Mucosa of rectum (tissue), 2 donors: Measurements from ENCODE around the gene SPC24.

Source experiments
- H3K27ac ChIP-seq, 2 donors: one replicate each; pipeline ENCODE4 v1.7.0; 2013; ENCODE audit warnings: inconsistent platforms in 2 of 2, low read depth in 2 of 2, low read length in 2 of 2
- H3K27me3 ChIP-seq, 2 donors: one replicate each; pipeline ENCODE4 v1.7.0; 2013; ENCODE audit warnings: low read length in 2 of 2; ENCODE audit not compliant: control insufficient read depth in 2 of 2, insufficient read depth in 2 of 2
- H3K36me3 ChIP-seq, 2 donors: one replicate each; pipeline ENCODE4 v1.7.0; 2013; ENCODE audit warnings: low read length in 2 of 2; ENCODE audit not compliant: control insufficient read depth in 2 of 2, insufficient read depth in 2 of 2
- H3K4me1 ChIP-seq, 2 donors: one replicate each; pipeline ENCODE4 v1.7.0; 2013; ENCODE audit warnings: low read length in 2 of 2, mild to moderate bottlenecking in 1 of 2; ENCODE audit not compliant: control insufficient read depth in 2 of 2, insufficient read depth in 2 of 2
- H3K4me3 ChIP-seq, 2 donors: one replicate each; pipeline ENCODE4 v1.7.0; 2013; ENCODE audit warnings: low read length in 2 of 2
- H3K9ac ChIP-seq, 2 donors: one replicate each; pipeline ENCODE4 v1.7.0; 2013; ENCODE audit warnings: low read length in 2 of 2, low read depth in 1 of 2, mild to moderate bottlenecking in 1 of 2
- H3K9me3 ChIP-seq, 2 donors: one replicate each; pipeline ENCODE4 v1.7.0; 2013; ENCODE audit warnings: low read length in 2 of 2; ENCODE audit not compliant: control insufficient read depth in 2 of 2
- donor health status: healthy.
- donor health status: Normal muscosa, but diverticular disease.

SPC24 gene

GRCh38 chr19:11198769-11199424, 43.3 kb upstream of the SPC24 start:
- Histone ChIP-seq H3K9ac (no peak overlapping the region), H3K4me3 (no peak overlapping the region), H3K4me1 (peaks cover 9 to 11% of the 10 kb centered on the region in 2 donors)

DNA sequence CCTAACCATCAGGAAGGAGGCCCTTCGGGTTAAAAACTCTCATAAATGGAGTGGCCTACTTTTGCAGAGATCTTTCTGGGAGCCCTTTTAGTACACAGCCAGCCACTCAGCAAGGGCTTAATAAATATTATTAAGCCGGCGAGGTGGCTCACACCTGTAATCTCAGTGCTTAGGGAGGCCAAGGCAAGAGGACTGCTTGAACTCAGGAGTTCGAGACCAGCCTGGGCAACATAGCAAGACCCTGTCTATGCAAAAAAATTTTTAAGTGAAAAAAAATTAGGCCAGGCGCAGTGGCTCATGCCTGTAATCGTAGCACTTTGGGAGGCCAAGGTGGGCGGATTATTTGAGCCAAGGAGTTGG, 42.6 kb upstream of the SPC24 start:
- Histone ChIP-seq H3K36me3 (peaks cover 3 to 4% of the 10 kb centered on the region in 2 donors), H3K27ac (peak overlapping the region; percentile 87 to 91), H3K4me3 (peak overlapping the region; percentile 63 to 84), H3K27me3 (no peaks in the 10 kb centered on the region), H3K4me1 (peaks cover 9 to 11% of the 10 kb centered on the region in 2 donors), H3K9me3 (no peaks in the 10 kb centered on the region), H3K9ac (peak overlapping the region; percentile 18 to 60)

More at GRCh38 chr19:11198769-11199424, 43.3 kb upstream of the SPC24 start:
- H3K27me3 ChIP-seq, result no peaks in the 10 kb centered on the region
- no peak overlapping the region for H3K27ac ChIP-seq
- no peaks in the 10 kb centered on the region for H3K9me3 ChIP-seq
- H3K36me3 ChIP-seq, result peaks cover 2 to 3% of the 10 kb centered on the region in 2 donors

- Histone ChIP-seq H3K27ac (peak within 1 kb of the TSS; percentile 87 to 91), H3K4me3 (peak within 1 kb of the TSS; percentile 82 to 84), H3K27me3 (no peaks in the 10 kb centered on the region), H3K36me3 (peaks cover 3 to 5% of the 10 kb centered on the region in 2 donors), H3K9ac (peak within 1 kb of the TSS; percentile 72 to 81), H3K4me1 (peaks cover 9 to 11% of the 10 kb centered on the region in 2 donors), H3K9me3 (no peaks in the 10 kb centered on the region)
Measured at GRCh38 chr19:11197291-11198174, 42.0 kb upstream of the SPC24 start, which contains the start of gene KANK2. TSS of gene KANK2 (minus strand) at chr19:11197545. CDS start at chr19:11194511, 3,034 bp downstream.

GRCh38 chr19:11196406-11197287, 41.1 kb upstream of the SPC24 start:
- no peaks in the 10 kb centered on the region for H3K27me3 ChIP-seq
- H3K4me3 ChIP-seq, result peak overlapping the region; percentile 82 to 84
- H3K27ac ChIP-seq, result peak overlapping the region; percentile 87 to 91
- peaks cover 9 to 11% of the 10 kb centered on the region in 2 donors for H3K4me1 ChIP-seq
- H3K9ac ChIP-seq, result peak overlapping the region; percentile 72 to 81
- peaks cover 0 to 5% of the 10 kb centered on the region in 2 donors for H3K36me3 ChIP-seq
- no peaks in the 10 kb centered on the region for H3K9me3 ChIP-seq

- peak overlapping the region; percentile 48 to 59 for H3K4me3 ChIP-seq
- no peaks in the 10 kb centered on the region for H3K27me3 ChIP-seq
- no peak overlapping the region for H3K9ac ChIP-seq
- H3K9me3 ChIP-seq, result no peaks in the 10 kb centered on the region
- H3K4me1 ChIP-seq, result peaks cover 9 to 11% of the 10 kb centered on the region in 2 donors
- H3K36me3 ChIP-seq, result peaks cover 0 to 5% of the 10 kb centered on the region in 2 donors
- H3K27ac ChIP-seq, result peak overlapping the region; percentile 50 to 67
Measured at GRCh38 chr19:11195681-11196080, 40.1 kb upstream of the SPC24 start.

GRCh38 chr19:11194656-11195558, 39.3 kb upstream of the SPC24 start:
- Histone ChIP-seq H3K27me3 (no peaks in the 10 kb centered on the region), H3K27ac (peak overlapping the region; percentile 50 to 67), H3K9ac (peak overlapping the region in 1 of 2 donors; percentile 24), H3K4me1 (peaks cover 9 to 11% of the 10 kb centered on the region in 2 donors), H3K36me3 (peaks cover 0 to 9% of the 10 kb centered on the region in 2 donors), H3K9me3 (no peaks in the 10 kb centered on the region), H3K4me3 (peak overlapping the region; percentile 48 to 59)

- H3K36me3 ChIP-seq, result peaks cover 0 to 9% of the 10 kb centered on the region in 2 donors
- H3K27ac ChIP-seq, result peak overlapping the region; percentile 50 to 67
- no peak overlapping the region for H3K9ac ChIP-seq
- no peaks in the 10 kb centered on the region for H3K27me3 ChIP-seq
- H3K4me3 ChIP-seq, result no peak overlapping the region
- H3K4me1 ChIP-seq, result peaks cover 9 to 15% of the 10 kb centered on the region in 2 donors
- no peaks in the 10 kb centered on the region for H3K9me3 ChIP-seq
Measured at GRCh38 chr19:11194173-11194572, 38.6 kb upstream of the SPC24 start.

GRCh38 chr19:11192957-11193939, 37.7 kb upstream of the SPC24 start:
- peaks cover 14 to 15% of the 10 kb centered on the region in 2 donors for H3K4me1 ChIP-seq
- H3K9ac ChIP-seq, result no peak overlapping the region
- H3K4me3 ChIP-seq, result no peak overlapping the region
- H3K9me3 ChIP-seq, result no peaks in the 10 kb centered on the region
- no peak overlapping the region for H3K27ac ChIP-seq
- H3K27me3 ChIP-seq, result no peaks in the 10 kb centered on the region
- H3K36me3 ChIP-seq, result peaks cover 0 to 9% of the 10 kb centered on the region in 2 donors
